HCT116 (cell line): ENCODE data around the gene GNG12. TPM values are rescaled to one million over a fixed set of nuclear protein-coding genes. Genes with fewer than 3 reads are reported as not detected.

ENCODE experiments used
- ATAC-seq: fragments of 200-7000 bp; cut with Tn5 transposase; 2 replicates; pipeline ENCODE4 v1.9.1; 2020; ENCODE audit warnings: mild to moderate bottlenecking, moderate library complexity
- BruUV-seq: library from RNA; stranded (reverse); fragments of 400-500 nt; replicated peaks from 2 replicates; lab custom pipeline; 2021; lab: Mats Ljungman, UMichigan
- CTCF ChIA-PET: fragments of 300-600 bp; sonication (Branson Sonifier 250); formaldehyde crosslinking; loops from one replicate; lab custom pipeline; 2021; ENCODE audit warnings: antibody characterized with exemption; lab: Charles Lee
- POLR2A ChIA-PET: fragments of 300-600, 350-600 bp; sonication (Branson Sonifier 250); formaldehyde crosslinking; loops from one replicate; lab custom pipeline; 2021; ENCODE audit warnings: antibody characterized with exemption; lab: Charles Lee
- RAD21 ChIA-PET, 2 experiments: fragments of 300-600 bp; sonication (Branson Sonifier 250); formaldehyde crosslinking; loops; one replicate each; lab custom pipeline; 2023; ENCODE audit warnings: low total read pairs in 2 of 2; ENCODE audit not compliant: uncharacterized antibody in 2 of 2, unreplicated experiment in 2 of 2, low non-redundant PET in 1 of 2; lab: Charles Lee
- DNase-seq: peaks from one replicate; pipeline ENCODE4 v3.0.0-alpha.2; 2010; ENCODE audit warnings: low read depth, low spot score
- H2AFZ ChIP-seq: fragments of 200-600 bp; shearing (Covaris generic), sonication (generic); 2 replicates; pipeline ENCODE4 v1.6.1; 2017; ENCODE audit warnings: low read depth, mixed run types, mixed read lengths, antibody characterized with exemption, low read length; ENCODE audit not compliant: poor library complexity, severe bottlenecking
- H3K27ac ChIP-seq: 2 replicates; pipeline ENCODE4 v1.5.1; 2012; ENCODE audit warnings: low read depth, low read length
- H3K27me3 ChIP-seq: fragments of 200-600 bp; sonication (generic); 2 replicates; pipeline ENCODE4 v1.6.1; 2016; ENCODE audit warnings: mixed run types, low read length, mixed read lengths; ENCODE audit not compliant: insufficient read depth
- H3K36me3 ChIP-seq, 2 experiments: fragments of 200-500 bp in 1 of 2; fragments of 200-600 bp in 1 of 2; sonication (Bioruptor generic) in 1 of 2; sonication (generic) in 1 of 2; 2 replicates each; pipeline versions ENCODE4 v1.5.1 to v1.6.1; 2014 to 2016; ENCODE audit warnings: low read length in 2 of 2, inconsistent platforms in 1 of 2, mixed read lengths in 1 of 2, mixed run types in 1 of 2; ENCODE audit not compliant: insufficient read depth in 2 of 2, control insufficient read depth in 1 of 2
- H3K4me1 ChIP-seq, 2 experiments: fragments of 200-600 bp in 1 of 2; sonication (generic) in 1 of 2; 2 replicates each; pipeline versions ENCODE4 v1.5.1 to v1.6.1; 2012 to 2017; ENCODE audit warnings: low read length in 2 of 2, inconsistent platforms in 1 of 2, mild to moderate bottlenecking in 1 of 2, mixed read lengths in 1 of 2, mixed run types in 1 of 2, moderate library complexity in 1 of 2; ENCODE audit not compliant: insufficient read depth in 2 of 2, control insufficient read depth in 1 of 2
- H3K4me2 ChIP-seq: fragments of 200-600 bp; sonication (generic); 2 replicates; pipeline ENCODE4 v1.6.1; 2017; ENCODE audit warnings: mixed run types, low read length, mixed read lengths
- H3K4me3 ChIP-seq, 2 experiments: fragments of 200-600 bp in 1 of 2; sonication (generic) in 1 of 2; replicated peaks in 1 of 2; 2 replicates each; pipeline ENCODE4 v1.5.1; 2011 to 2016; ENCODE audit warnings: low read length in 2 of 2, control low read depth in 1 of 2, low read depth in 1 of 2, mild to moderate bottlenecking in 1 of 2, mixed read lengths in 1 of 2, mixed run types in 1 of 2
- H3K79me2 ChIP-seq: fragments of 200-600 bp; sonication (generic); 2 replicates; pipeline ENCODE4 v1.6.1; 2017; ENCODE audit warnings: mild to moderate bottlenecking, mixed run types, low read length, moderate library complexity, mixed read lengths; ENCODE audit not compliant: insufficient read depth
- H3K9ac ChIP-seq: fragments of 200-600 bp; sonication (generic); 2 replicates; pipeline ENCODE4 v1.6.1; 2016; ENCODE audit warnings: low read length, mixed read lengths
- H3K9me2 ChIP-seq: fragments of 200-600 bp; sonication (generic), shearing (Covaris generic); 2 replicates; pipeline ENCODE4 v1.6.1; 2017; ENCODE audit warnings: mixed run types, mild to moderate bottlenecking, moderate library complexity; ENCODE audit not compliant: insufficient read depth
- H3K9me3 ChIP-seq, 2 experiments: fragments of 200-500 bp in 1 of 2; fragments of 200-600 bp in 1 of 2; sonication (Bioruptor generic) in 1 of 2; sonication (generic) in 1 of 2; 2 replicates each; pipeline ENCODE4 v1.6.1; 2014 to 2017; ENCODE audit warnings: low read length in 2 of 2, mixed read lengths in 2 of 2, inconsistent platforms in 1 of 2, low read depth in 1 of 2, mild to moderate bottlenecking in 1 of 2, mixed run types in 1 of 2, moderate library complexity in 1 of 2; ENCODE audit not compliant: control insufficient read depth in 1 of 2, insufficient read depth in 1 of 2
- H4K20me1 ChIP-seq: fragments of 200-600 bp; sonication (generic), shearing (Covaris generic); 2 replicates; pipeline ENCODE4 v1.6.1; 2017; ENCODE audit warnings: mixed run types, mild to moderate bottlenecking, moderate library complexity; ENCODE audit not compliant: insufficient read depth
- EZH2phosphoT487 ChIP-seq: fragments of 200-600 bp; IDR thresholded peaks from 2 replicates; pipeline ENCODE4 v1.6.1; 2018; ENCODE audit warnings: antibody characterized with exemption, borderline replicate concordance
- POLR2AphosphoS5 ChIP-seq: IDR thresholded peaks from 2 replicates; pipeline ENCODE4 v1.6.1; 2011; ENCODE audit warnings: mild to moderate bottlenecking, low read depth, low read length, moderate library complexity
- REST ChIP-seq: IDR thresholded peaks from 2 replicates; pipeline ENCODE4 v1.6.1; 2012; ENCODE audit warnings: low read depth
- intact Hi-C: fragments of 100-400 bp; cut with micrococcal nuclease; formaldehyde crosslinking; loops from 2 replicates; pipeline ENCODE4 v1.10.0; 2022
- total RNA-seq: library from RNA; stranded (reverse); gene quantifications from one replicate; pipeline ENCODE4 v1.2.1, GENCODE V29; 2021; ENCODE audit not compliant: unreplicated experiment
- TF ChIP-seq, protein P1 (sequence below): IDR thresholded peaks from 2 replicates; pipeline ENCODE4 v1.6.1; 2011; ENCODE audit warnings: mild to moderate bottlenecking, low read length, moderate library complexity; ENCODE audit not compliant: insufficient replicate concordance; ENCODE audit errors: extremely low read depth

GNG12 gene
- total RNA-seq, 1 experiment from 2014 or later = 49.6 TPM

- intact Hi-C loops = no loop called here
- H4K20me1 ChIP-seq = no peaks in the 10 kb centered on the region
- DNase-seq (no peak), ATAC-seq (no peak)
- no peak overlapping the region for H3K4me3 ChIP-seq
- no peaks in the 10 kb centered on the region for H3K27me3 ChIP-seq
- POLR2A ChIA-PET = no interaction called here
- no peak overlapping the region for H3K27ac ChIP-seq
- H3K9me2 ChIP-seq = no peaks in the 10 kb centered on the region
- H3K9me3 ChIP-seq = no peaks in the 10 kb centered on the region
- no peaks in the 10 kb centered on the region for H3K79me2 ChIP-seq
- RAD21 ChIA-PET = no interaction called here
- CTCF ChIA-PET = no interaction called here
- H3K4me1 ChIP-seq = no peaks in the 10 kb centered on the region
- no peak overlapping the region for H3K9ac ChIP-seq
- no peak for TF ChIP-seq REST
- TF ChIP-seq POLR2AphosphoS5 = no peak
- TF ChIP-seq, protein P1, sequence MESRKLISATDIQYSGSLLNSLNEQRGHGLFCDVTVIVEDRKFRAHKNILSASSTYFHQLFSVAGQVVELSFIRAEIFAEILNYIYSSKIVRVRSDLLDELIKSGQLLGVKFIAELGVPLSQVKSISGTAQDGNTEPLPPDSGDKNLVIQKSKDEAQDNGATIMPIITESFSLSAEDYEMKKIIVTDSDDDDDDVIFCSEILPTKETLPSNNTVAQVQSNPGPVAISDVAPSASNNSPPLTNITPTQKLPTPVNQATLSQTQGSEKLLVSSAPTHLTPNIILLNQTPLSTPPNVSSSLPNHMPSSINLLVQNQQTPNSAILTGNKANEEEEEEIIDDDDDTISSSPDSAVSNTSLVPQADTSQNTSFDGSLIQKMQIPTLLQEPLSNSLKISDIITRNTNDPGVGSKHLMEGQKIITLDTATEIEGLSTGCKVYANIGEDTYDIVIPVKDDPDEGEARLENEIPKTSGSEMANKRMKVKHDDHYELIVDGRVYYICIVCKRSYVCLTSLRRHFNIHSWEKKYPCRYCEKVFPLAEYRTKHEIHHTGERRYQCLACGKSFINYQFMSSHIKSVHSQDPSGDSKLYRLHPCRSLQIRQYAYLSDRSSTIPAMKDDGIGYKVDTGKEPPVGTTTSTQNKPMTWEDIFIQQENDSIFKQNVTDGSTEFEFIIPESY = no peak
- TF ChIP-seq EZH2phosphoT487 = no peak
- no TSS peak for BruUV-seq
- no peaks in the 10 kb centered on the region for H3K36me3 ChIP-seq
- H3K4me2 ChIP-seq = no peak overlapping the region
- H2AFZ ChIP-seq = peak overlapping the region; percentile 32
These were observed 169.2 kb downstream of the GNG12 start for GRCh38 chr1:67664048-67664447.
